GM12878 (cell line): ENCODE results near the gene FRS3. TPM values are rescaled to one million over a fixed set of nuclear protein-coding genes. Genes with fewer than 3 reads are reported as not detected.
A peak's percentile ranks its signal among the peaks of the same experiment; 100 is the strongest.

Experiments used
- BHLHE40 ChIP-seq, 2 experiments: fragments of 450-650 bp in 1 of 2; IDR thresholded peaks; 2 replicates each; pipeline ENCODE4 v1.6.1; 2011 to 2017; ENCODE audit warnings: low read depth in 2 of 2, borderline replicate concordance in 1 of 2, improper control_type of control experiment in 1 of 2, low read length in 1 of 2, mild to moderate bottlenecking in 1 of 2
- CHD2 ChIP-seq: IDR thresholded peaks from 2 replicates; pipeline ENCODE4 v1.6.1; 2011; ENCODE audit warnings: low read depth, low read length, improper control_type of control experiment, borderline replicate concordance
- CREB1 ChIP-seq: IDR thresholded peaks from 2 replicates; pipeline ENCODE4 v1.6.1; 2012; ENCODE audit warnings: low read depth, mild to moderate bottlenecking, inconsistent platforms
- E2F8 ChIP-seq: fragments of 450-650 bp; IDR thresholded peaks from 2 replicates; pipeline ENCODE4 v1.6.1; 2018; ENCODE audit warnings: mild to moderate bottlenecking, low read depth, moderate library complexity; ENCODE audit not compliant: partially characterized antibody
- EGR1 ChIP-seq, 2 experiments: IDR thresholded peaks; 1 replicate in 1 of 2; 2 replicates in 1 of 2; pipeline ENCODE4 v1.6.1; 2011 to 2012; ENCODE audit warnings: low read depth in 2 of 2, low read length in 2 of 2, borderline replicate concordance in 1 of 2, mild to moderate bottlenecking in 1 of 2, moderate library complexity in 1 of 2
- EP300 ChIP-seq, 2 experiments: fragments of 150-350 bp in 1 of 2; IDR thresholded peaks; 2 replicates each; pipeline ENCODE4 v1.6.1; 2011 to 2012; ENCODE audit warnings: low read depth in 2 of 2, low read length in 2 of 2, borderline replicate concordance in 1 of 2, improper control_type of control experiment in 1 of 2, inconsistent platforms in 1 of 2; ENCODE audit not compliant: control insufficient read depth in 1 of 2
- HSF1 ChIP-seq: fragments of 150-350 bp; IDR thresholded peaks from 2 replicates; pipeline ENCODE4 v1.6.1; 2014; ENCODE audit warnings: mild to moderate bottlenecking, low read depth, low read length
- IKZF1 ChIP-seq: fragments of 450-650 bp; conservative IDR thresholded peaks from 2 replicates; pipeline ENCODE4 v1.6.1; 2017; ENCODE audit warnings: antibody characterized with exemption, mild to moderate bottlenecking
- IKZF2 ChIP-seq, 2 experiments: fragments of 450-650 bp; IDR thresholded peaks; 2 replicates each; pipeline ENCODE4 v1.6.1; 2017; ENCODE audit warnings: mild to moderate bottlenecking in 2 of 2, moderate library complexity in 2 of 2
- MAX ChIP-seq: IDR thresholded peaks from 2 replicates; pipeline ENCODE4 v1.6.1; 2012; ENCODE audit warnings: low read depth, low read length, improper control_type of control experiment
- MLLT1 ChIP-seq: fragments of 450-650 bp; IDR thresholded peaks from 2 replicates; pipeline ENCODE4 v1.6.1; 2016; ENCODE audit warnings: mild to moderate bottlenecking
- PAX5 ChIP-seq: IDR thresholded peaks from 2 replicates; pipeline ENCODE4 v1.6.1; 2011; ENCODE audit warnings: low read depth, low read length, borderline replicate concordance
- POLR2AphosphoS5 ChIP-seq: IDR thresholded peaks from 2 replicates; pipeline ENCODE4 v1.6.1; 2011; ENCODE audit warnings: mild to moderate bottlenecking, low read length, inconsistent platforms
- RB1 ChIP-seq: fragments of 450-650 bp; formaldehyde crosslinking; IDR thresholded peaks from 2 replicates; pipeline ENCODE4 v1.6.1; 2017; ENCODE audit warnings: mild to moderate bottlenecking, borderline replicate concordance
- RBBP5 ChIP-seq: fragments of 200-600 bp; sonication (generic); conservative IDR thresholded peaks from 2 replicates; pipeline ENCODE4 v1.6.1; 2016
- RUNX3 ChIP-seq: IDR thresholded peaks from 2 replicates; pipeline ENCODE4 v1.6.1; 2012; ENCODE audit warnings: low read length, inconsistent platforms
- SMC3 ChIP-seq: IDR thresholded peaks from 2 replicates; pipeline ENCODE4 v1.6.1; 2011; ENCODE audit warnings: low read length, improper control_type of control experiment, borderline replicate concordance
- SREBF2 ChIP-seq: IDR thresholded peaks from 2 replicates; pipeline ENCODE4 v1.6.1; 2012; ENCODE audit warnings: mild to moderate bottlenecking, low read length
- USF1 ChIP-seq: IDR thresholded peaks from 2 replicates; pipeline ENCODE4 v1.6.1; 2011; ENCODE audit warnings: borderline replicate concordance, low read depth, mild to moderate bottlenecking, moderate library complexity, mixed read lengths, low read length; ENCODE audit not compliant: insufficient read depth; ENCODE audit errors: extremely low read length
- polyA plus RNA-seq, 11 experiments: library from polyadenylated mRNA; depleted of rRNA in 4 of 11; unstranded in 6 of 11; stranded (reverse) in 5 of 11; fragments of >200 nt; fragmentation: Nextera tagmentation in 4 of 11; fragmentation: Illumina TruSeq in 1 of 11; extraction: Ambion mirVana in 4 of 11; extraction: Trizol in 1 of 11; gene quantifications; 1 replicate in 1 of 11; 2 replicates in 10 of 11; pipeline versions ENCODE4 v1.2.1 to v1.2.3, GENCODE V29; 2011 to 2016; ENCODE audit warnings: inconsistent platforms in 2 of 11, missing spikeins in 2 of 11, low read depth in 1 of 11
- total RNA-seq, 4 experiments: library from RNA; depleted of rRNA in 3 of 4; stranded (reverse); fragments of >200 nt in 3 of 4; fragmentation: Illumina TruSeq in 1 of 4; extraction: Trizol in 1 of 4; gene quantifications; 2 replicates each; pipeline versions ENCODE4 v1.2.1 to v1.2.3, GENCODE V29; 2013 to 2021

FRS3 gene
- total and polyA plus RNA-seq, 10 of the 15 experiments (the other 5 are each of a cell fraction or from before 2014, with no cell fraction given): 0.05 to 3.4 (median 1.5) TPM

GRCh38 chr6:41787219-41787917 lies 7.7 kb upstream of the FRS3 start, which contains the start of gene TOMM6 (continued):
- TF ChIP-seq CHD2: peak; percentile 65; the same call in 1 of the 2 replicates
- TF ChIP-seq EGR1 (IDR thresholded peaks at IDR 0.05; ENCODE audit: borderline replicate concordance in 1 of 2, low read depth in 2 of 2, low read length in 2 of 2): 0 out of 3 replicates have a peak, but pooled peaks of 1 of the 2 experiments have one; percentile 28
- peak; percentile 97 for TF ChIP-seq PAX5
- peak; percentile 61; the same call in 1 of the 2 replicates for TF ChIP-seq MAX
- peak; percentile 74 for TF ChIP-seq E2F8
- TF ChIP-seq SREBF2: peak; percentile 33; the same call in 1 of the 2 replicates
- TF ChIP-seq RBBP5: no peak; the same call in 1 of the 2 replicates
- TF ChIP-seq EP300 (IDR thresholded peaks at IDR 0.05; ENCODE audit: borderline replicate concordance in 1 of 2, control insufficient read depth in 1 of 2, low read depth in 2 of 2, low read length in 2 of 2): no peak
- TF ChIP-seq SMC3: peak; percentile 10
- peak; percentile 11; the same call in 1 of the 2 replicates for TF ChIP-seq MLLT1
- peak; percentile 28; the same call in 1 of the 2 replicates for TF ChIP-seq RB1
- TF ChIP-seq RUNX3: 0 out of 2 replicates have a peak, but pooled peaks have one; percentile 24
- peak; percentile 77 for TF ChIP-seq IKZF1
- peak; percentile 57 to 72; a peak in 3 of 4 replicates for TF ChIP-seq BHLHE40 (IDR thresholded peaks at IDR 0.05; ENCODE audit: borderline replicate concordance in 1 of 2, low read depth in 2 of 2, low read length in 1 of 2)
- no peak for TF ChIP-seq USF1
- peak; percentile 98 for TF ChIP-seq CREB1
- TF ChIP-seq IKZF2 (IDR thresholded peaks at IDR 0.05): peak; percentile 57 to 65; a peak in 3 of 4 replicates
- TF ChIP-seq POLR2AphosphoS5: peak; percentile 98
- TF ChIP-seq HSF1: peak; percentile 70; the same call in 1 of the 2 replicates
